ENCODE measurements around the gene PIEZO1.

DNA sequence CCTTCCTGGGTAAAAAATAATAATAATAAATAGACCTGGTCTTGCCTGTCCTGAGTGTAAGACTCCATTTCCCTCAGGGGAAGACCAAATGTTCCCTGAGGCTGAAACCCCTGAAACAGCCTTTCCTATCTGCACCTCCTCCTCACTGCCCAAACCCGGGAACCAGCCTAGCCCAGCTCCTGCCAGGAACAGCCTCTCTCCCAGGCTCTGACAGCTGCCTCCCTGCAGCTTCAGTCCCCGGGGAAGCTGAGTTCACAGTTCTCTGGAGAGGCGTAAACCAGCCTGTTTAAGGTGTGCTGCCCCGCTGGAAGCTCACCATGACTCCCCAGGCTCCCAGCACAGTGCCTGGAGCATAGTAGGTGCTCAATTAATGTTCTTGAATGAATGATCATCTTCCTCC, 11.3 kb upstream of the PIEZO1 start:
- no peak for TF ChIP-seq CTCF (IDR thresholded peaks at IDR 0.05)
- TF ChIP-seq POLR2A (IDR thresholded peaks at IDR 0.05), result no peak
- TF ChIP-seq EP300 (IDR thresholded peaks at IDR 0.05), result no peak
- TF ChIP-seq POLR2AphosphoS5 (IDR thresholded peaks at IDR 0.05), result no peak
